NOMO-1 treated with DMSO at 0.1 percent for 48 hours (cell line): ENCODE measurements around the gene PRRT3.

Experiments
- DNase-seq: peaks from one replicate; lab custom pipeline; 2025; ENCODE audit not compliant: unreplicated experiment; lab: John Stamatoyannopoulos, UW

The PRRT3 gene

DNA sequence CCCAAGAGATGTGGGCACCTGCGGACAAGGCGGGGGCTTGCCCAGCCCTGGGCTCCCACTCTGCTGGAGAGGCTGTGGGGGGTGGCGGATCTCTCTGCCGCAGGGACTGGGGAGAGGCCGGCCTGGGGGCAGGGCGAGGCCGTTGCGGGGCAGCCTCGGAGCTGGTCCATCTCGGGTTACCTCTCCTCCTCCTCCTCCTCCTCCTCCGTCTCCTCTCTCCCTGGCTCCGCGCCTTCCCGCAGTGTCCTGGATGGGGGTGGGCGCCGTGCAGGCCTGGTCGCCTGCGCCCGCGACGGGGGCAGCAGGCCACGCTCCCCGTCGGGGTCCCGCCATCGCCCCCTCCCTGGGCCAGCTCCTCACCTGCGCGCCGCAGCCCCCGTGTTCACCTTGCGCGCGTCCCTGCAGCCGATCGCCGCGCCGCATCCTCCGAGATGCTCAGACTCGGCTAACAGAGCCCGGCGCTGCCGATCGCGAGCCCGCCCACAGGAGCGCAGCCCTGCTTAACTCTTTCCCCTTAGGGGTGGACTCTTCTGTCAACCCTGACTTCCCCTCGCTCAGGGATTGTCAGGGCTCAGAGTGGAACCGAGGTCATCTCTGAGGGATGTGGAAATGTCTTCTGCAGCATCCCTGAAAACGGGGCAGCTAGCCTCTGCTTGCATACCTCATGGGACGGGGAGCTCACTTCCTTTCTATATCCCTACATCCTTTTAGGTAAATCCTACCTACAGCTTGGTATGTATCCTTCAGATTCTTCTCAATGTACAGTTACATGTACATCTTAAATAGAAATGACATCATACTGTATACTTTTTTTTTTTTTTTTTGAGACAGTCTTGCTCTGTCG lies at the start of gene PRRT3:
PRRT3 (minus strand) TSS at position 447 of the 844 bp plus-strand sequence. CDS start 2,293 bp downstream, outside the sequence.
- DNase-seq: peak; percentile 52

DNA sequence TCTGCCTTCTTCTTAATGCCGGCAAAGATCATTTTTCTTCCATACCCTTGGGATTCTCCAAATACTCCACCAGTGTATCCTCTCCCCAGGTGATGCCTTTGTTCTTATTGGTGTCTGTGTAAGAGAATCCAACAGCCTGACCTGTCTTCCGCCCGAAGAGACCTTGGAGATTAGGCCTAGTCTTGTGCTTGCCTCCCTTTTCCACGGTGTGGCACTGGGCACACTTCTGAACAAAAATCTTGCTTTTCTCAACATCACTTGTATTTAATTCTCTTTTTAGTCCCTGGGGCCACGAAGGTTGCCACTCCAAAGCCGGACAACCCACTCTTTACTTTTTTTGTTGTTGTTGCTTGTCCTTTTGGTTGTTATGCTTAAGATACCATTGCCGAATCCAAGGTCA lies 48.5 kb upstream of the PRRT3 start:
- DNase-seq: no peak

DNA sequence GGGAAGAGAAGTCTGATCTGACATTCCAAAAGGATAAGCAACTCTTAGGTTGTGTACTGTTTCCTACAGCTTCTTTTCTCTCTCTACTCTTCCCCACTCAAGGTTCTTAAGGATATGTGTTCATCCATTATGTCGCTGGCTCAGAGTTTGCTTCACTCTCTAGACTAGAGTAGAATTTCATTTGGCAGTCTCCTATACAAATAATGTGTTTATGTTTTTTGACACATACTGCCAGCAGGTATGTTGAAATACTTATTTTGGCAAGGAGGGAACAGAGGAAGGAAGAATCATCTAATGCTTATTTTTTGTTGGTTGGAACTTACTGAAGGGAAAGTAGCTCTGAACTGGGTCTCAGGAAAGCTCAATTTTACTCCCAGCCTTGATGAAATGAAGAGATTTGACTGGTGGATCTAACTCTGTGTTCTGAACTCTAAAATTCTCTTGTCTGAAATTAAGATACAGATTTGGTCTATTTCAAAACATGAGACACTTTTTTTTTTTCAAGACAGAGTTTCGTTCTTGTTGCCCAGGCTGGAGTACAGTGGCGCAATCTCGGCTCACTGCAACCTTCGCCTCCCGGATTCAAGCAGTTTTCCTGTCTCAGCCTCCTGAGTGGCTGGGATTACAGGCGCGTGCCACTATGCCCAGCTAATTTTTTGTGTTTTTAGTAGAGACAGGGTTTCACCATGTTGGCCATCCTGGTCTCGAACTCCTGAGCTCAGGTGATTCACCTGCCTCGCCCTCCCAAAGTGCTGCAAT lies 42.1 kb upstream of the PRRT3 start:
- no peak for DNase-seq

DNA sequence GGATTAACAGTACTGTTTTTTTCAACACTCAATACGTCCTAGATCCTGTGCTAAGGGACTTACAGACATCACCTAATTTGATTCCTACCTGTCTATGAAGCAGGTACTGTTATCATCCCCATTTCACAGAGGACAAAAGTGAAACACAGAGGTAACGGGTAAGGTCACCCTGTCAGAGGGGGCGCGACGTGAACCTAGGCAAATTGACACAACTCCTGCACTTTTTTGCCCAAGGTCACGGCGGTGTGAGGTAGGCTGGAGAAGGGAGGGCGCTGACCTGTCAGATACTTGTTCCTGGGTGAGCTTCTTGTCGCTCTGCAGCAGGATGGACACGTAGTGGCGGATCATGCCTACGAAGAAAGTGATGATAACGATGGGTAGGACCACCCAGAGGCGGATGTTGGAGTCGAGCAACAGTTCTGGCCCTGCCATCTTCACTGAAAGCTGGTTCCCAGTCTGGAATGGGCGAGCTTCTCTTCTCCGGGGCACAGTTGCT lies 34.1 kb upstream of the PRRT3 start:
- DNase-seq: peak; percentile 43

DNA sequence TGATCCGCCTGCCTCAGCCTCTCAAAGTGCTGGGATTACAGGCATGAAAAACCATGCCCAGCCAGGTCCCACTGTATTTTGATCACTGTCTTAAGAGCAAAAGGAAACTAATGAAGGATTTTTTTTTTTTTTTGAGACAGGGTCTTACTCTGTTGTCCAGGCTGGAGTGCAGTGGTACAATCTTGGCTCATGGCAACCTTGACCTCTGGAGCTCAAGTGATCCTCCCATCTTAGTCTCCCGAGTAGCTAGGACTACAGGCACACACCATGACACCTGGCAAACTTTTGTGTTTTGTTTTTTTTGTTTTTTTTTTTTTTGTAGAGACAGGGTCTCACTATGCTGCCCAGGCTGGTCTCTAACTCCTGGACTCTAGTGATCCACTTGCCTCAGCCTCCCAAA lies 28.0 kb upstream of the PRRT3 start:
- no peak for DNase-seq

DNA sequence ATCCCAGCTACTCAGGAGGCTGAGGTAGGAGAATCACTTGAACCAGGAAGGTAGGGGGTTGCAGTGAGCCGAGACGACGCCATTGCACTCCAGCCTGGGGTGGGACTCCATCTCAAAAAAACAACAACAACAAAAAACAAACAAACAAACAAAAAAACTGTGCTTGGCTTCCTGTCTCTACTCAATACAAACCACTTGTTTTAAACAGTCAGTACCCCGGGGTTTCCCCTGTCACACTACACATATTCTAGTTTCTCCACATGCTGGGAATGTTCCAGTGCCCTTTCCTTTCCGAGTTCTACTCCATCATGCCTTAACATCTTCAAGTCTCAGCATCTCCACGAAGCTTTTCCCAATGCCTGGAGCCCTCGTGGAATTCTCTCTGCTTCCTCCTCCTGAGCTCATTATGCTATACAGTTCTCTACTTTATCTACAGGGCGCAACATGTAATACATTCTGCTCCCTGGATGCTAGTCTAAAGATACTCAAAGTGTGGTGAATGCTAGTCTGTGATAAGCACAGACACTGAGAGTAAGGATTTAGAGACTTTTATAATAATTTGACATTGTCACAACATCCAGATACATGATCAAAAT lies 26.6 kb upstream of the PRRT3 start:
- DNase-seq: no peak

DNA sequence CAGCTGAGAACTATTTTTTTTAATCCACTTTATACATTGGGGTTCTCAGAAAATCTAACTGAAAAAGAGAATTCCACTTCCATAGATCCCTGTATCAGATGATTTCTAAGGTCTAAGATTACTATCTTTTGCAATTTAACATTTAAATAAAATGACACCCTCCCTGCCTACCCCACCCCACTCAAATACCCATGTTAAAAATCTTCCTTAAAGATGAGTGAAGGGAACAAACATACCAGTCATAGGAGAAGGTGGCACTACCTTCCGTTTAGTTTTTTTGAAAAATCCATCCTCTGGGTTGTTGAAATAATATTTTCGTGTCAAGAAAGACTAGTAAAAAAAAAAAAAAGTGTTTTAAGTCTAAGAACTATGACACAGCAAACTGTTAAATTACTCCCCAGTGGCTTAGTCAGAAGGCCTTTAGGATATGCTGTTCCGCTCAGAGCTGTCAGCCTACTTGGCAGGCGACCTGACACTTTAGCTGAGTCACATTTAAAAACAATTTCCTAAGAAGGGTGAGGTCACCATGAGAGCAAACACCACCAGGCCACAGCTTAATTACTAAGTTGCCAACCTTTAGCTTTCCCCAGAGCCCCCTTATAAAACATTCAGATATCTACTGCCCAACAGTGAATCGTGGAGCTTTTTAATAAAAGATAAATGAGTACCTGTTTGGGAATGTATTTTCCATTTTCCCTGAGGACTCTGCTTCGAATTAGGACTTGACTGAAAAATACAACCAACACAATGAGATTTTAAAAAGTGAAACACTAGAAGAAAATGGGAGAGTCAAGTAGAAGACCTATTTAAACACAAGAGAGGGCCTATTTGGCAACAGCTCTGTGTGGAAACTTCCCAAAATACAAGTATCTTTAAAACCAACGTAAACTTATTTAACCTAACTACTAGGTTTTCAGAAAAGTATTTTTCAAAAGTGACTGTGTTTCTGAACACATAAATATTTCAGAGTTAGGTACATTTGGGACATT lies 24.8 kb upstream of the PRRT3 start:
- DNase-seq: peak; percentile 99

DNA sequence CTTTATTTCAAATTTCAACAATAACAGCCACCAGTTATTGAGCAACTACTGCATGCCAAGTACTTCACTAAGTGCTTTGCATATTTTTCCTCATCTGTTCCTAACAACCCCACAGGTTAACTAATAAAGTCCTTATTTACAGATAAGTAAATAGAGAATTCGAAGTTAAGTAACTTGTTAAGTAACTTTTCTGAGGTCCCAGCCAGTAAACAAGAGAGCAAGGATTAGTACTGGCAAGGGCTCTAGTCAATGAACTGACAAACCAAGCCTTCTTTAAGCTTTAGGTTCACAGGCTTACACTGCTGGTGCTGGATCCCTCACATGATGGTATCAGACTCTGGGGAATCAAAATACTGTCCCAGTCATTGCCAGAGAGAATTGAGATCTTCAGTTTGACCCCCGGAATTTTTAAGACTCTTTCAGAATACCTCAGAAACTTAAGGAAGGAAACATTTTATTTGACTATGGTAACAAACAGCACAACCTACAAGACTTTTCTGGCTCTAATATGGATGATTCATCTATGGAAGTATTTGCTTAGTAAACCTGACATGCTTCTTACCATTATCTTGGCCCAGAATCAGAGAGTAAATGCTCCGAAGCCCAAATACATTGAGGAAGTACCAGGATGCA lies 17.9 kb upstream of the PRRT3 start:
- DNase-seq: no peak

DNA sequence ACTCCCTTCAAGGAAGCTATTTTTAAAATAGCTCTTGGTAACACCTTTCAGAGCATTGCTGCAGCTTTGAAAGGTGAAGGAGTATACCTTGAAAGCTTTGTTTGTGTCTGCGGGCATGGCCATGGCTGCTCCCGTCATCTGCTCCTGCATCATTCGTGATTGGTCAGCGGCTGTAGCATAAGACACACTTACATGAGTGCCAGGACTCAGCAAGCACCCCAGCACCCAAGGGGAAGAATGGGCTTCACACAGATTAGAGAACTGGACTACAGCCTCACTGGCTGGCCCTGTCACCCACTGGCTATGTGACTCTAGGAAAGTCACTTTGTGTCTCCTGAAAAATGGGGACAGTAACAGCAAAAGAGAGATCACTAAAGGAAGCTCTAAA lies 17.4 kb upstream of the PRRT3 start:
- no peak for DNase-seq

DNA sequence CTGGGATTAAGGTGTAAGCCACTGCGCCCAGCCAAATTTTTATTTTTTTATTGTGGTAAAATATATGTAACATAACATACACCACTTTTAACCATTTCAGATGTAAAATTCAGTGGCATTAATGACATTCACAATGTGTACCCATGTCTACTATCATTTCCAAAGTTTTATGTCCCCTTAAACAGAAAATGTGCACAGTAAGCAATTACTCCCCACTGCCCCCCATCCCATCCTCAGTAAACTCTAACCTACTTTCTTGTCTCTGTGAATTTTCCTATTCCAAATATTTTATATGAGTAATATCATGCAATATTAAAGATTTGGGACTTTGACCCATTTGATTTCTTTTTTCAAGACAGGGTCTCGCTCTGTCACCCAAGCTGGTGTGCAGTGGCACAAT lies 14.6 kb upstream of the PRRT3 start:
- DNase-seq: no peak

DNA sequence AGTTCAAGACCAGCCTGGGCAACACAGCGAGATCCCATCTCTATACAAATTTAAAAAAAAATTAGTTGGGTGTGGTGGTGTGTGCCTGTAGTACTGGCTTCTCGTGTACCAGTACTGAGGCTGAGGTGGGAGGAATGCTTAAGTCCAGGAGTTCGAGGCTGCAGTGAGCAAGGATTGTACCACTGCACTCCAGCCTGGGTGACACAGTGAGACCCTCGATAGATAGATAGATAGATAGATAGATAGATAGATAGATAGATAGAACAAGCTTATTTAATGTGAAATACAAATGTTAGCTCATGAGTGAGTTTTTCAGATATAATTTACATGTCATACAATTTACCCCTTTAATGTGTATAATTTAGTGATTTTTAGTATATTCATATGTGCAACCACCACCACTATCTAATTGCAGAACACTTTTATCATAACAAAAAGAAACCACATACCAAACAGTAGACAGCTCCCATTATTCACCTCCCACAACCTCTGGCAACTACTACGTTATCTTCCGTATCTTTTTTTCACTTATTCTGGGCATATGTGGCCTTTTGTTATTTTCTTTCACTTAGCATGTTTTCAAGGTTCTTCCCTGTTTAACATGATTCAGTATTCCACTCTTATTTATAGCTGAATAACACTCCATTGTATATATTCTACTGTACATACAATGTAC lies 13.1 kb upstream of the PRRT3 start:
- no peak for DNase-seq

DNA sequence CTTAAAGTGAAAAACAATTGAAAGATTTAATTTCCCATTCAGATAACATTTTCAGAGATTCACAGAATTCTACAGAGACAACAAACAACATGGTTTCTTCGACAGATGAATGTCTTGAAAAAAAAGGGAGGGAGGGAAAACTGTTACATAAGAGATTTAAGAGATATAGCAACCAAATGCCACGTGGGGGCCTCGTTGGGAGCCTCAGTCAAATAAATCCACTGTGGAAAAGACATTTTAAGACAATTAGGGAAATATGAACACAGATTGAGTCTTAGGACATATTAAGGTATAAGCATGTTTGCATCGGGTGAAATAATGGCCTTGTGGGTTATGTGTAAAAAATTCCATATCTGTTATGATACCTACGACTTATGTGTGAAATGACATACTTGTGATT lies 5.0 kb upstream of the PRRT3 start:
- DNase-seq: no peak

DNA sequence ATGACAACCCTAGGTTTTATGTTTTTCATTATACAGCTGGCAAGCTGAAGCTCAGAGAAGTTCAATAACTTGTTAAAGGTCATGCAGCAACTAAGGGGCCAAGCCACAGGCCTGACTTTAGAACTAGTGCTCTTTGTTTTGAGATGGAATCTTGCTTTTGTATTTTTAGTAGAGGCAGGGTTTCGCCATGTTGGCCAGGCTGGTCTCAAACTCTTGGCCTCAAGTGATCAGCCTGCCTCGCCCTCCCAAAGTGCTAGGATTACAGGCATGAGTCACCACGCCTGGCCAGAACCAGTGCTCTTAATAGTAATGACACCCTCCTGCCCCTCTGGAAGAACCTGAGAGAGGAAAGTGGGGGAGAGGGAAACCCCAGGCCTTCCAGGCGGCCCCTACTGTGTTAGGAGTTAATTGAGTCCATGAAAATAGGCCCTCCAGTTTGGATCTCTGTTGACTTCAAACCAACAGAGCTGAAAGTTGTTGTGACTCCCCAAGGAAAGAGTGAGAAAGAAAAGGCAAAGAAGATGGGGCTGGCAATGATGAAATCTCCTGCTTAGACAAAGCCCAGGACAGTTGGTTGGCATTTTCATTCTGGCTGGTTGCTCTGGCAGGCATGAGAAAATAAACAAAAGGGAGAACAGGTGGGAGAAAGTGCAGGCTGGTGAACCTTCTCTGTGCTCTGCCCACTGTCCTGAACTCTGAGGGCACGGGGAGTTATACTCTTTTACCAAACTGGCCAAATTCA lies 3.6 kb upstream of the PRRT3 start:
- DNase-seq: no peak

DNA sequence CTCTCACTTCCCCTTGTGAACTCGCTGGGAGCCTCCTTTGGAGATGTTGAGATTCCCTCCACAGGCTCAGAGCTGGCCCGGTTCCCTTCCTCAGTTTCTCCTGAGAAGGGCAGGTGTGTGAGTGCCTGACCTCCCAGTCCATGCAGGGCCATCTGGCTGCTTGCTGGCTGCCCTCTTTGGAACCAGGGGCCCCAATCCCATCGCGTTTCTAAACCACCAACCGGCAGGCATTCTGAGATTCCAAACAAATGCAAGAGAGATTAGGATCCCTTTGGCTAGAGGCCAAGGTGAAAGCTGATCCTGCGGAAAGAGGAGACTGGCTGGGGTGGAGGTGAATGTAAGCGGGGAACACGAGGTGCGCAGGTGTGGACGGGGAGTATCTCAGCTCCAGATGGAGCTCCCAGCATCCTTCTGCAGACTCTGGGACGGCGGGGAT lies 2.9 kb upstream of the PRRT3 start:
- no peak for DNase-seq

DNA sequence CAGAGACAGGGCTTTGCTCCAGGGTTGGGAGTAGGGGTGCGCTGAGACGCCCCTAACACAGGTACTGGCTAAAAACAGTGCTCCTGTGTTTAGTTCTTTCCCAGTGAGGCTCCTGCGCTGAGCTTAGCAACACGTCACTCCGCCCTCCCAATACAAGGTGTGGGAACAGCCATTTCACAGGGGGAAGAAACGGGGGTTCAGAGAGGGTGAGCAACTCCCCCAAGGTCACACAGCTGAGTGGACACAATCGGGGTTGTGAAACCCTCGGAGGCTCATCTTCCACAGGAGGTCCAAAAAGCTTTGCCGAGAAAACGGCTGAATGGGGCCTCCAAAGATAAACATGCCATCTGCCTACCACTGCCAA lies 628 bp downstream of the PRRT3 start:
- DNase-seq: no peak

DNA sequence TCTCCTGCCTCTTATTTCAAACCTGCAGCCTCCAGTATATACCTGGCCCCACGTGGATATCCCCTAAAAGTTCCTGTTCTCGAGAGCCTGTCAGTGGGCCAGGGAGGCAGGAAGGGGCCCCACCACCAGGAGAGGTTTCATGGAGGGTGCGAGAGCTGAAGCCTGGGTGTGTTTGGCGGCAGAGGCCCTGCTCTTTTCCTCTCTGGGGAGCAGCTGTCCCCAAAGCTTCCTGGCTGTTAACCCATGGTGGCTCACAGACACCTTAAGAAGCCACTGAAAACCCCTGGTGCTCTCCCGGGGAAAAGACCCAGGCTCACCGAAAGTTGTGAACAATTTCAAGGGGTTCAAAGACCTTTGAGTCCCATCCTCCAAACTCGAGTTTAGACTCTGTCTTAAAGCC lies 1.1 kb downstream of the PRRT3 start:
- no peak for DNase-seq

DNA sequence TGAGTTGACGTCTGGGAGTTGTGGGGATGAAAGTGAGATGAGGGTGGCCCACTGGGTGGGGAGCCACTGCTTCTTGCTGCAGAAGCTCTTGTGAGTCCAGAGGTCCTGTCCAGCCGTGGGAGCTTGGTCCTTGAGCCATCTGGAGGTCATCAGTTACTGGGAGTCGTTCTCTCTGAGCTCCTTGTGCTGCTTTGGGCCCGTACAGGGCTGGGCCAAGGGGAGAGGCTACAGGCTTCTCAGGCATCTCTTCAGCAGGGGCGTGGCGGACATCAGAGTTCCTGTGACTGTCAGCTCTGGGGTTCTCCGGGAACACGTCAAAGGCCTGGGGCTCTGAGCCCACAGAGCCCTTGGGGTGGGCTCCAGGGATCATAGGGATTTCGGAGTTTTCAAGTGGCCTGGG lies 2.6 kb downstream of the PRRT3 start:
- DNase-seq: no peak

DNA sequence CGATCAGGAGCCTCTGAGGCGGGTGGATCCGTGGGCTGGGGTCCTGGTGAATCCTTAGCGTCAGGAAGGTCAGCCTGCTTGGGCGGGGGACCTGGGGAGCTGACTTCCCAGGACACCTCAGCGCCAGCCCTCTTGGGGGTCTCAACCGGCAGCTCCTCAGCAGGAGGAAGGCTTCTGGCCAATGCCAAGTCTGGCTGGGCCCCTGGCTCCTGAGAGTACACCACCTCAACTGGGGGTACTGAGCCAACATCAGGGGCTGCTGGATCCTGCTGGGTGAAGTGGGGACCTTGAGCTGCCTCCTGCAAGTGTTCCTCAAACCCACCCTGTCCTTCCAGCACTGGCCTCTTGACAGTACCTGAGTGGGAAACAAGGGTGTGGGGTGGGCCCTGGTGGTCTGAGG lies 3.1 kb downstream of the PRRT3 start:
- DNase-seq: no peak

DNA sequence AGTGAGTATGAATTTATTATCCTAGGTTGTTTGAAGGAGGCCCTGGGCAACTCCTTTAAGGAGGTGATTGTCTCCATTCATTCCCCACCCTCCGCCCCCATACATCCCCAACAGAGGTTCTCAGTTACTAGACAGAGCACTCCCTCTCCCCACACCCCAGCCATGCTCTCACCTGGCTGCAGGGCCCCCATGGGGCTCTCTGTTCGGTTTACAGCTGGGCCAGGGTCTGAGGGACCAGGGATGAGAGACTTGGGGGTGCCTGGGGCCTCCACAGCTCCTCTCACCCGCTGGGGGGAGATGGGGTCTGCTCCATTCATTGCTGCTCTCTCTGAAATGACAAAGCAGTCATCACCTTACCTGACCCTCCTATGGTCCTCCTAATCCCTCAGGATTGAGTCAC lies 3.6 kb downstream of the PRRT3 start:
- no peak for DNase-seq
